Lung (tissue), 12 donors: Measurements from ENCODE around the gene NSA2. TPM values are rescaled to one million over a fixed set of nuclear protein-coding genes. Genes with fewer than 3 reads are reported as not detected.

Source experiments
- ATAC-seq: fragments of 200-7000 bp; cut with Tn5 transposase; one replicate; pipeline ENCODE4 v1.9.1; 2020; ENCODE audit warnings: moderate number of reproducible peaks; ENCODE audit not compliant: insufficient read depth, low FRiP score
- DNase-seq, 3 donors: peaks; one replicate each; pipeline ENCODE4 v3.0.0-alpha.2; 2013 to 2017
- H3K27ac ChIP-seq, 2 donors: one replicate each; pipeline ENCODE4 v1.5.1; 2013; ENCODE audit warnings: mild to moderate bottlenecking in 2 of 2, moderate library complexity in 2 of 2, control low read depth in 1 of 2, inconsistent platforms in 1 of 2, low read depth in 1 of 2, low read length in 1 of 2
- H3K27me3 ChIP-seq, 3 donors: one replicate each; pipeline ENCODE4 v1.5.1; 2013; ENCODE audit warnings: low read length in 2 of 3; ENCODE audit not compliant: control insufficient read depth in 3 of 3, insufficient read depth in 3 of 3
- H3K36me3 ChIP-seq, 4 donors: one replicate each; pipeline ENCODE4 v1.5.1; 2013; ENCODE audit warnings: low read length in 4 of 4, mild to moderate bottlenecking in 1 of 4, moderate library complexity in 1 of 4; ENCODE audit not compliant: control insufficient read depth in 4 of 4, insufficient read depth in 4 of 4
- H3K4me1 ChIP-seq, 5 donors: one replicate each; pipeline ENCODE4 v1.5.1; 2013; ENCODE audit warnings: low read length in 5 of 5, mild to moderate bottlenecking in 2 of 5, moderate library complexity in 1 of 5; ENCODE audit not compliant: control insufficient read depth in 5 of 5, insufficient read depth in 5 of 5
- H3K4me3 ChIP-seq: one replicate; pipeline ENCODE4 v1.5.1; 2013; ENCODE audit warnings: mild to moderate bottlenecking, control low read depth, moderate library complexity
- H3K9ac ChIP-seq, 2 donors: one replicate each; pipeline ENCODE4 v1.5.1; 2013; ENCODE audit warnings: low read length in 2 of 2, control low read depth in 1 of 2; ENCODE audit not compliant: insufficient read depth in 1 of 2
- H3K9me3 ChIP-seq, 4 donors: one replicate each; pipeline ENCODE4 v1.5.1; 2013; ENCODE audit warnings: low read length in 3 of 4, mild to moderate bottlenecking in 1 of 4, moderate library complexity in 1 of 4; ENCODE audit not compliant: control insufficient read depth in 4 of 4, insufficient read depth in 3 of 4
- CTCF ChIP-seq: IDR thresholded peaks from 2 replicates; pipeline ENCODE4 v1.5.1; 2012; ENCODE audit warnings: mild to moderate bottlenecking; ENCODE audit errors: control extremely low read depth, extremely low read depth
- WGBS, 2 donors: extraction: QIAGEN DNeasy Blood & Tissue Kit; methylation state at CpG; one replicate each; pipeline ENCODE4 v1.1.7; 2013; 5-methylcytosine and 5-hydroxymethylcytosine counted together
- polyA plus RNA-seq, 2 donors: library from polyadenylated mRNA; stranded (reverse); fragments of 200-250 nt; gene quantifications; one replicate each; pipeline ENCODE4 v1.2.1, GENCODE V29; 2013
- total RNA-seq, 2 donors: library from RNA; depleted of rRNA in 1 of 2; stranded (reverse); fragments of >200 nt in 1 of 2; gene quantifications; one replicate each; pipeline ENCODE4 v1.2.1, GENCODE V29; 2014 to 2021
- donor health status: control.
- donor health status: control.
- donor health status: Bipolar disorder and iron deficiency.
- donor health status: healthy.
- donor health status: DM: yes; HTN: yes; CAD: no.

NSA2 gene
- total and polyA plus RNA-seq, 4 donors, result 34.4 to 85.6 (median 72.5) TPM

- no peak for TF ChIP-seq CTCF
- Histone ChIP-seq H3K9me3 (peaks cover 0 to 5% (median 2%) of the 10 kb centered on the region in 4 donors), H3K4me1 (peaks cover 0 to 11% (median 2%) of the 10 kb centered on the region in 5 donors), H3K27me3 (no peaks in the 10 kb centered on the region), H3K27ac (no peak overlapping the region), H3K36me3 (peaks cover 7 to 19% (median 11%) of the 10 kb centered on the region in 4 donors), H3K4me3 (no peak overlapping the region), H3K9ac (no peak overlapping the region)
- DNase-seq, result no peak
- 90 to 96% methylated on average over 1 of the region's 1 CpG for WGBS, 2 donors
- ATAC-seq, result no peak
Observed at GRCh38 chr5:74761241-74761640, 5.8 kb upstream of the NSA2 start.

GRCh38 chr5:74762599-74762998 is 4.5 kb upstream of the NSA2 start:
- Histone ChIP-seq H3K27me3 (no peaks in the 10 kb centered on the region), H3K9me3 (no peaks in the 10 kb centered on the region), H3K4me3 (no peak overlapping the region), H3K4me1 (peaks cover 0 to 12% (median 2%) of the 10 kb centered on the region in 5 donors), H3K9ac (no peak overlapping the region), H3K27ac (no peak overlapping the region), H3K36me3 (peaks cover 2 to 13% (median 9%) of the 10 kb centered on the region in 4 donors)
- WGBS, 2 donors, result 96 to 97% methylated on average over 2 of the region's 2 CpGs
- no peak for DNase-seq
- no peak for TF ChIP-seq CTCF
- no peak for ATAC-seq

- DNase-seq (no peak), ATAC-seq (no peak)
- H3K4me1 ChIP-seq, result peaks cover 4 to 20% (median 7%) of the 10 kb centered on the region in 5 donors
- H3K27me3 ChIP-seq, result no peaks in the 10 kb centered on the region
- no peak overlapping the region for H3K4me3 ChIP-seq
- no peak for TF ChIP-seq CTCF
- no peak overlapping the region for H3K9ac ChIP-seq
- H3K9me3 ChIP-seq, result no peaks in the 10 kb centered on the region
- no peak overlapping the region for H3K27ac ChIP-seq
- peaks cover 2 to 13% (median 5%) of the 10 kb centered on the region in 4 donors for H3K36me3 ChIP-seq
Observed at GRCh38 chr5:74763504-74763903, 3.5 kb upstream of the NSA2 start.

- DNase-seq, result peak in 1 of 3 donors; percentile 3
- H3K9me3 ChIP-seq, result no peaks in the 10 kb centered on the region
- no peak for TF ChIP-seq CTCF
- no peak for ATAC-seq
- peaks cover 2 to 16% (median 6%) of the 10 kb centered on the region in 4 donors for H3K36me3 ChIP-seq
- H3K27me3 ChIP-seq, result no peaks in the 10 kb centered on the region
- peaks cover 4 to 20% (median 7%) of the 10 kb centered on the region in 5 donors for H3K4me1 ChIP-seq
- H3K4me3 ChIP-seq, result no peak overlapping the region
- H3K9ac ChIP-seq, result no peak overlapping the region
- H3K27ac ChIP-seq, result no peak overlapping the region
- WGBS, 2 donors, result 78 to 81% methylated on average over 9 of the region's 9 CpGs
Observed at GRCh38 chr5:74765201-74765600, 1.8 kb upstream of the NSA2 start.
